Liver (tissue), 9 donors: Measurements from ENCODE around the gene SEPTIN10. TPM values are rescaled to one million over a fixed set of nuclear protein-coding genes. Genes with fewer than 3 reads are reported as not detected.

ENCODE experiments used
- DNase-seq: peaks from one replicate; pipeline ENCODE4 v3.0.0-alpha.2; 2017; ENCODE audit warnings: low spot score
- H3K27ac ChIP-seq, 2 donors: one replicate each; pipeline ENCODE4 v1.7.0; 2013; ENCODE audit warnings: inconsistent platforms in 2 of 2, low read length in 2 of 2, control low read depth in 1 of 2, low read depth in 1 of 2, mild to moderate bottlenecking in 1 of 2
- H3K27me3 ChIP-seq, 4 donors: one replicate each; pipeline versions ENCODE4 v1.6.1 to v1.7.0; 2013; ENCODE audit warnings: low read length in 3 of 4, inconsistent platforms in 1 of 4, mild to moderate bottlenecking in 1 of 4, moderate library complexity in 1 of 4; ENCODE audit not compliant: control insufficient read depth in 4 of 4, insufficient read depth in 4 of 4
- H3K36me3 ChIP-seq, 4 donors: one replicate each; pipeline versions ENCODE4 v1.6.1 to v1.7.0; 2013; ENCODE audit warnings: low read length in 3 of 4, mild to moderate bottlenecking in 3 of 4, low read depth in 1 of 4, moderate library complexity in 1 of 4; ENCODE audit not compliant: control insufficient read depth in 4 of 4, insufficient read depth in 3 of 4
- H3K4me1 ChIP-seq, 4 donors: one replicate each; pipeline versions ENCODE4 v1.6.1 to v1.7.0; 2013; ENCODE audit warnings: low read length in 3 of 4, mild to moderate bottlenecking in 3 of 4, moderate library complexity in 1 of 4; ENCODE audit not compliant: control insufficient read depth in 4 of 4, insufficient read depth in 4 of 4
- H3K4me3 ChIP-seq, 3 donors: one replicate each; pipeline versions ENCODE4 v1.6.1 to v1.7.0; 2013; ENCODE audit warnings: low read length in 3 of 3, control low read depth in 1 of 3, low read depth in 1 of 3, mild to moderate bottlenecking in 1 of 3
- H3K9ac ChIP-seq, 2 donors: one replicate each; pipeline ENCODE4 v1.7.0; 2013; ENCODE audit warnings: low read length in 2 of 2, mild to moderate bottlenecking in 2 of 2, moderate library complexity in 2 of 2, control low read depth in 1 of 2, low read depth in 1 of 2
- H3K9me3 ChIP-seq, 4 donors: one replicate each; pipeline versions ENCODE4 v1.6.1 to v1.7.0; 2013; ENCODE audit warnings: low read length in 3 of 4; ENCODE audit not compliant: control insufficient read depth in 4 of 4
- ATF3 ChIP-seq: IDR thresholded peaks from 2 replicates; pipeline ENCODE4 v1.6.1; 2016; ENCODE audit warnings: antibody characterized with exemption
- CTCF ChIP-seq: fragments of 150-350 bp; IDR thresholded peaks from 2 replicates; pipeline ENCODE4 v1.5.1; 2017; ENCODE audit warnings: improper control_type of control experiment, low read depth, low read length; ENCODE audit not compliant: missing input control
- EGR1 ChIP-seq, 2 donors: IDR thresholded peaks; 2 replicates each; pipeline ENCODE4 v1.6.1; 2016 to 2018; ENCODE audit warnings: antibody characterized with exemption in 2 of 2, low read depth in 2 of 2
- FOXA1 ChIP-seq: IDR thresholded peaks from 2 replicates; pipeline ENCODE4 v1.6.1; 2016; ENCODE audit warnings: antibody characterized with exemption
- FOXA2 ChIP-seq: IDR thresholded peaks from 2 replicates; pipeline ENCODE4 v1.6.1; 2016; ENCODE audit warnings: antibody characterized with exemption
- GABPA ChIP-seq, 2 donors: IDR thresholded peaks in 1 of 2; conservative IDR thresholded peaks in 1 of 2; 2 replicates each; pipeline ENCODE4 v1.6.1; 2016; ENCODE audit warnings: antibody characterized with exemption in 2 of 2, mild to moderate bottlenecking in 1 of 2, moderate library complexity in 1 of 2
- HNF4A ChIP-seq, 2 donors: conservative IDR thresholded peaks; 2 replicates each; pipeline ENCODE4 v1.6.1; 2016; ENCODE audit warnings: antibody characterized with exemption in 2 of 2, mild to moderate bottlenecking in 2 of 2
- HNF4G ChIP-seq: IDR thresholded peaks from 2 replicates; pipeline ENCODE4 v1.6.1; 2016; ENCODE audit warnings: antibody characterized with exemption
- JUND ChIP-seq, 2 donors: IDR thresholded peaks; 2 replicates each; pipeline ENCODE4 v1.6.1; 2016; ENCODE audit warnings: antibody characterized with exemption in 2 of 2
- NR2F2 ChIP-seq: IDR thresholded peaks from 2 replicates; pipeline ENCODE4 v1.6.1; 2016; ENCODE audit warnings: antibody characterized with exemption
- RAD21 ChIP-seq, 2 donors: IDR thresholded peaks; 2 replicates each; pipeline ENCODE4 v1.6.1; 2016; ENCODE audit warnings: antibody characterized with exemption in 2 of 2, mild to moderate bottlenecking in 2 of 2
- REST ChIP-seq: IDR thresholded peaks from 2 replicates; pipeline ENCODE4 v1.6.1; 2016; ENCODE audit warnings: antibody characterized with exemption, mild to moderate bottlenecking
- RXRA ChIP-seq, 2 donors: IDR thresholded peaks; 2 replicates each; pipeline ENCODE4 v1.6.1; 2017 to 2018; ENCODE audit warnings: antibody characterized with exemption in 2 of 2, mild to moderate bottlenecking in 1 of 2
- SP1 ChIP-seq: IDR thresholded peaks from 2 replicates; pipeline ENCODE4 v1.6.1; 2018; ENCODE audit warnings: antibody characterized with exemption, mild to moderate bottlenecking
- YY1 ChIP-seq: IDR thresholded peaks from 2 replicates; pipeline ENCODE4 v1.6.1; 2016; ENCODE audit warnings: antibody characterized with exemption, mild to moderate bottlenecking
- ZBTB33 ChIP-seq: IDR thresholded peaks from 2 replicates; pipeline ENCODE4 v1.6.1; 2016; ENCODE audit warnings: antibody characterized with exemption
- WGBS: extraction: QIAGEN DNeasy Blood & Tissue Kit; methylation state at CpG from one replicate; pipeline ENCODE4 v1.1.7; 2013; 5-methylcytosine and 5-hydroxymethylcytosine counted together
- polyA plus RNA-seq, 2 donors: library from polyadenylated mRNA; stranded (reverse) in 1 of 2; unstranded in 1 of 2; fragments of 200-250 nt in 1 of 2; fragments of >200 nt in 1 of 2; fragmentation: Nextera tagmentation in 1 of 2; extraction: Ambion mirVana in 1 of 2; gene quantifications; one replicate each; pipeline versions ENCODE4 v1.2.1 to v1.2.3, GENCODE V29; 2013 to 2015
- total RNA-seq, 2 donors: library from RNA; depleted of rRNA; stranded (reverse); fragments of >200 nt; gene quantifications; one replicate each; pipeline ENCODE4 v1.2.3, GENCODE V29; 2014
- TF ChIP-seq, protein P1 (sequence below): IDR thresholded peaks from 2 replicates; pipeline ENCODE4 v1.6.1; 2016; ENCODE audit warnings: antibody characterized with exemption
- donor health status: healthy.
- donor health status: healthy.
- donor health status: healthy.
- donor health status: healthy.
- donor health status: healthy.

SEPTIN10 gene
- total and polyA plus RNA-seq, 4 donors, result 19.6 to 35.9 (median 20.1) TPM

DNA sequence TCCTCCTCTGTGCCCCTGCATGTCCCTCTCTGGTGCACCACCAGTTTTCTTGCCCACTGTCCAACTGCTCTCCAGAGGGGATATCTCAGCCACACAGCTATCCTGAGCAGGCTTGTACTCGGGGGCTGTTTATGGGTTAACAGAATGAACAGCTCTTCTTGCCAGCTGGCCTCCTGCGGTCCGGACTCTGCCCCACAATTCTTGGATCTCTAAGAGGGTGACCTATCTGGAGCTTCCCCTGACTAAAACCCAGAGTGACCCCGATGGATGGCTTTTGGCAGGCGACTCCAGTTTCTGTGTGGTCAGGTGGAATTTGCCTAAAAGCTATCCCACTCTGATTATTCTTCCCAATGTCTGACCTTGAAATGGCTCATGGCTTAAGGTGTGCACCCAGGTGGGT lies 9.5 kb upstream of the SEPTIN10 start:
- Histone ChIP-seq H3K27me3 (no peaks in the 10 kb centered on the region), H3K9ac (peak overlapping the region in 1 of 2 donors; percentile 10), H3K36me3 (no peaks in the 10 kb centered on the region), H3K4me1 (peaks cover 10 to 33% (median 23%) of the 10 kb centered on the region in 4 donors), H3K9me3 (no peaks in the 10 kb centered on the region), H3K4me3 (peak overlapping the region in 1 of 3 donors; percentile 30), H3K27ac (peak overlapping the region; percentile 81 to 90)
- no peak for DNase-seq
- 31% methylated on average over 5 of the region's 5 CpGs for WGBS
- TF ChIP-seq FOXA2, result no peak
- no peak for TF ChIP-seq EGR1 (IDR thresholded peaks at IDR 0.05; ENCODE audit: low read depth in 2 of 2)
- TF ChIP-seq HNF4A (conservative IDR thresholded peaks at IDR 0.05), result peak; percentile 93 to 98
- TF ChIP-seq SP1, result peak; percentile 85
- no peak for TF ChIP-seq FOXA1
- TF ChIP-seq HNF4G, result peak; percentile 91
- peak; percentile 31 to 62 for TF ChIP-seq RAD21 (IDR thresholded peaks at IDR 0.05)
- peak; percentile 18 for TF ChIP-seq ATF3
- TF ChIP-seq, protein P1, sequence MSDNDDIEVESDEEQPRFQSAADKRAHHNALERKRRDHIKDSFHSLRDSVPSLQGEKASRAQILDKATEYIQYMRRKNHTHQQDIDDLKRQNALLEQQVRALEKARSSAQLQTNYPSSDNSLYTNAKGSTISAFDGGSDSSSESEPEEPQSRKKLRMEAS, result peak; percentile 55
- peak; percentile 82 to 84 for TF ChIP-seq JUND (IDR thresholded peaks at IDR 0.05)
- TF ChIP-seq ZBTB33, result peak; percentile 59
- TF ChIP-seq CTCF, result no peak
- TF ChIP-seq YY1, result peak; percentile 31
- peak; percentile 44 for TF ChIP-seq NR2F2
- TF ChIP-seq GABPA (IDR thresholded peaks at IDR 0.05 in 1 of 2, conservative IDR thresholded peaks at IDR 0.05 in 1 of 2), result peak in 1 of 2 donors; percentile 45
- peak; percentile 92 to 95 for TF ChIP-seq RXRA (IDR thresholded peaks at IDR 0.05)
- peak; percentile 51 for TF ChIP-seq REST
